NCI-H526 treated with DMSO at 0.1 percent for 48 hours (cell line): Measurements from ENCODE around the gene APOM.
A peak's percentile ranks its signal among the peaks of the same experiment; 100 is the strongest.

Experiments
- DNase-seq: peaks from one replicate; lab custom pipeline; 2025; lab: John Stamatoyannopoulos, UW

The APOM gene

DNA sequence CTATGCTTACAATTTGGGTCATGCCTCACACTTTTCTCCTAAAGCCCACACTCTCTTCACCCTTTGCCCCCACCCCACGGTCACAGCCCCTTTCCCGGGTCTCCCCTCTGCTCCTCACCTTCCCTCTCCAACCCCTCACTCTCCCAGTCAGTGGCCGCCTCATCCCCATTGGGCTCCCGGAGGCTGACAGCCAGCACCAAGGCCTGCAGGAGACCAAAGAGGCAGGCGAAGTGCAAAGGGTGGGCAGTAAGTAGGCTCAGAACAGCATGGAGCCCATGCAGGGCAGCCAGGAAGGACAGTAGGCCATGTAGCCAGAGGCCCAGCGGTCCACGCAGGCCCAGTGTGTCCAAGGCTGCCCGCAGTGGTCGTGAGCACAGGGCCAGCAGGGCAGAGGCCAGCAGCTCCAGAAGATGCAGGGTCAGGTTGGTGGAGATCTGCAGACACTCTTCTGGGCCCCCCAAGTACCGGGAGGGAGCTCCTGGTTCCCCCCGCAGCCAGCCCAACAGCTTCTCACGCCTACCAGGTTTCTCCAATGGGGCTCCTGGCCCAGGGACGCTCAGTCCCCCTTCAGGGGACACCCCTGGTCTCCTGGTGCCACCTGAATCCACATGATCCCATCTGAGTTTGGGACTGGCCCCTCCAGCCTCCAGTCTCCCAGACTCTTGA, 3.4 kb downstream of the APOM start:
- DNase-seq = no peak

DNA sequence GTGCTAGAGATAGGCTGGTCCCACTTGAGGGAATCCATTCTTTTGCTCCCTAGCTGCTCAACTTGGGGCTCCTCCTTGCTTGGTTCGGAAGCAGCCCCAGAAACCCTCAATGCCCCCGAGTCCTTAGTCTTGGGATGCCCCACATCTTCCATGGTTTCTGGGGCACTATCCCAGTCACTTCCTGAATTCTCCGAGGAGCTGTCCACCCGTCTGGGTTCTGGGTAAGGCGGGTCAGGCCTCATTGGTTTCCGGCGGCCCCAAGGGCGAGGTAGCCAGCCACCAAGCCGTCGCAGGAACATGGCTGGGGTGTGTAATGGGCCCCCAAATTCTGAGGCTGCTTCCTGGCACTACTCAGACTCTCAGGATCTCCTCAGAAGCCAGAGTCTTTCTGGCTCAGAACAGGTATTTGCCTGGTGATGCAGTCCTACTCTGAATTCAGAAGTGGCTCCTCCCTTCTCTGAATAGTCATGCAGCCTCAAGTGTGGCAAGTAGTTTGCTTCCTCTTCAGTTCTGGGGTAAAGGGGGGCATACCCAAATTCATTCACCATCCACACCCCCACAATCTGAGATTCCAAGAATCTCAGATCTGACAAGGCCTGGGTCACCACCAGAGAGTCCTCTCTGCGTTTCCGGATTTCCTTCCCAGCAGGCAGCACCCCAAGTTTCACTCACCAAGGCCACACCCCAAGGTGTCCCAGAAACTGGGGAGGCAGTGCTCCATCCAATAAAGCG, 4.1 kb downstream of the APOM start:
- no peak for DNase-seq

DNA sequence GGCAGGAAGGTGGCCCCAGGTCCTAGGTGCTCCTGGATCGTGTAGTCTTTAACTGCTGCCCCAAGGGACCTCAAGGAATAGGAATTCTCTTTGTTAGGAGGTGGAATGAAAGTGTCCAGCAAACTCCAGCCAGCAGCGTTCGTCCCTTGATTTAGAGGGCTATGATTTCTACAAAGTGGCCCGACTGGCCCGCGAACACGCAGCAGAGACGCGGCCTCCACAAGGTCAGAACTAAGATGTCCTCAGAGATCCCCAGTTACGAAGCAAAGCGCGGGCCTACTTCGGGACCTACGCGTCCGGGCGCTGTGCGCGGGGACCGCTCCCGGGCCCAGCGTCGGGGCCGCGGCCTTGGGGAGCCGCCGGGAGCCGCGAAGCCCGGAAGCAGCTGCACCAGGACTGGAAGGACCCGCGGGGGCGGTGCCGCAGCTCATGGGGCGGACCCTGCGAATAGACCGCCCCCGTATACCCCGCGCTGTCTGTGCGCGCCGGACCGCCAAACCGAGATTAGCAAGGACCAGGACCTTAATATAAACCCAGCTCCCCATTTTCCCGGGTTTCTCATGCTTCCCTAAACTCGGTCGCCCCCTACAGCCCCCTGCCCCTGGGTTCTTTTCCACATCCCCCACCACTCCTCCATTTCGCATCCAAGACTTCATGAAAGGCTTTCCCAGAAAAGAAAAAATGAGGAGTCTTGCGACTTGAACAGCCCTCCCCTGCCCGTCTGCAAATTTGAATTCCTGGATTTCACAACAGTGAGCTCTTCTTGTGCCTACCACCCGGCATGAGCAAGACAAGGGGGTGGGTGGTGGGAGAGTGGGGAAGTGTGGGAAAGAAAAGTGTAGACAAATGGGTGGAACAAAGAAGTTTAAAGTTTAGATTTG, 4.9 kb downstream of the APOM start, which contains the start of gene C6orf47:
Gene C6orf47, minus strand, starts transcription at position 398 of the 881 bp plus-strand sequence. CDS start 831 bp downstream, outside the sequence.
- peak; percentile 70 for DNase-seq

GRCh38 chr6:31661262-31662123, 5.8 kb downstream of the APOM start:
- no peak for DNase-seq

- DNase-seq = no peak
Measured at GRCh38 chr6:31662124-31662723, 6.5 kb downstream of the APOM start.

- DNase-seq = no peak
Measured at GRCh38 chr6:31663126-31663960, 7.6 kb downstream of the APOM start.

DNA sequence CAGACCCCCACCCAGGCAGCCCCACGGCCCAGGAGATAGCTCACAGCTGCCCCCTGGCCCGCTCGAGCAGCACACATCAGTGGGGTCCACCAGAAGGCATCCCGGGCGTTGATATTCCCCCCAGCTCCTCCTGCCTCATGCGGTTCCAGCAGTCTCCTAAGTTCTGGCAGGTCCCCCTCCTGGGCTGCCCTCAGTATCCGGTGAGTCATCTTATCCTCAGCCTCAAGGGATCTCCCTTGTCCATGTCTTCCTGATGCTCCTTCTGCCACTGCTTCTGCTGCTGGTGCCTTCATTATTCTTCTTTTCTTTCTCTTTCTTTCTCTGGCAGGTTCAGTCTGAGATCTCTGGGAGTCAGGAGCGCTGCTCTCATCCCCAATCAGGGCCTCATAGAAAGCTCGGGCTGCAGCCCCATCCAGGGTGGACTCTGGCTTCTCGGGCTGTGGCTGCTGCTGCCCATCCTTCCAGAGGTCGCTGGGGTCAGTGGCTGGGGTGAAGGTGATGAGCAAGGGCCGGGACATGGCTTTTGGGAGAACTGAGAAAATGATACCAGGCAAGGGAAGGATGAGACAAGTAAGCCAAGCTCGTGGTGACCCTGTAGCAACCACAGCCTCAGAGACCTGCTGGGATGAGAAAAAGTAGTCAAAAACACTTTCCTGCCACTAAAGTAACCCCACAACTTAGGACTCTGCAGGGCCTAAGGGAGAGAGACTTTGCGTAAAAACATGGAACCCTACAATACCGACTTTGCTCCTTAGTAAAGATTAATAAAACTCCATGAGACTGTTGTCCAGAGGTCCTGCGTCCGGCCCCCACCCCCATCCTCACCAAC, 8.5 kb downstream of the APOM start:
- no peak for DNase-seq

DNA sequence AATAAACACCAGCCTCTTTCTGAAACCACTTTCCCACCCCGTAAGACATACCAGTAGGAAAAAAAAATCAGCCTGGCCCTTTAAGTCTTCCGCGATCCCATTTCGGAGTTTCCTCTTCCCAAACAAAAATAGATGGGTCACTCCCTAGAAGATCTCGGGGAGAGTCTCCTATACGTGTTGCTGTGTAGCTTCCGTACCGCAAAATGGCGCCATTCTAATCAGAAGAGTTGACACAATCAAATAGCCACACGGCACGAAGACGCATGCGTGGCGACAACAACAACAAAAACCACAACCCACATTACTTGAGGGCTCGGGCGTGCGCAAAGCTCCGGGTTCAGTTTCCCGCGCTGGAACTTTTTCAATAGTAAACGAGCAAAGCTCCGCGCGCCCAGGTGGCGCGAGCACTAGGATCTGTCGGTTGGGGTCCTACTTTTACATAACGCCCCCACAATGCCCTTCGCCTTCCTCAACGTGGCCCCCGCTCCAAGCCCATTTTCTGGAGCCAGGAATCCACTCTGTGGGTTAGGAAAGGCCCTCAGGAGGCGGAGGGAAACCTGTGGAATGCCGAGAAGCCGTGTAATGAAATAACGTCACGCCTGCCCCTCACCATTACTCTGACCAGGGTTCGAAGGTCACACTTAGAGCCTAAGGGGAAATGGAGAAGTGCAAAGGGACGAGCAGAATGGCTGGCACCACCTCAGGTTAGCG, 9.3 kb downstream of the APOM start, which contains the start of gene GPANK1:
Gene GPANK1, minus strand, starts transcription at position 208 of the 711 bp plus-strand sequence. CDS start 519 bp downstream, outside the sequence.
- peak; percentile 90 for DNase-seq

- DNase-seq = peak; percentile 96
Measured at GRCh38 chr6:31665501-31666336, 10.0 kb downstream of the APOM start, which contains the start of gene CSNK2B. CSNK2B (plus strand) TSS chr6:31666080; CDS start chr6:31666832, 752 bp downstream.

- DNase-seq = no peak
Measured at GRCh38 chr6:31666337-31666965, 10.8 kb downstream of the APOM start.

GRCh38 chr6:31669676-31670075, 14.0 kb downstream of the APOM start, which contains the start of gene LY6G5B:
LY6G5B (plus strand) TSS chr6:31669976; CDS start chr6:31670951, 975 bp downstream.
- no peak for DNase-seq

DNA sequence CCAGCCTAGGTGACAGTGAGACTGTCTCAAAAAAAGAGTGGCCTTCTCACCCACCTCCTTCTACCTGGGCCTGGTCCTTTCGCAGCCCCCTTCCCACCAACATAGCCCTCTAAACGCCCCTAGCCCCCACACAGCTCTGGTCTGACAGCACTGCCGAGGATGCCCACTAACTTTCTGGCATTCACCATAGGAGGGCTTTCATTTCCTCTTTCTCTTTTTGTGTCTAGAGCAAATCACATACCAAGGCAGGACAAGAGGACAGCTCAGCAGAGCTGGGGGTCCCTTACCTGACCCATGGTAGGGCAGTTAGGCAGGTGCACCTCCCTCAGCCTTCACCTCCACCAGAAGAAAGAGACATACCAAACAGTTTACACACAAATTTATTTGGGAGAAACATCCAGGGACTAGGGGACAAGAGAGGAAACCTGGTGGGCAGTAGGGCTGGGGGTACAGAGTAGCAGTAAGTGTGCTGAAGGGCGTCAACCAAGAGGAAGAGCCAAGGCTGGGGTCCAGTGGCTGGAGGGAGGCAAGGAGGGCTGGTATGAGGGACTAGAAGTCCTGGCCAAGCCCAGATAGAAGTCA, 20.7 kb downstream of the APOM start:
- DNase-seq = no peak

GRCh38 chr6:31676904-31677303, 21.2 kb downstream of the APOM start:
- no peak for DNase-seq

DNA sequence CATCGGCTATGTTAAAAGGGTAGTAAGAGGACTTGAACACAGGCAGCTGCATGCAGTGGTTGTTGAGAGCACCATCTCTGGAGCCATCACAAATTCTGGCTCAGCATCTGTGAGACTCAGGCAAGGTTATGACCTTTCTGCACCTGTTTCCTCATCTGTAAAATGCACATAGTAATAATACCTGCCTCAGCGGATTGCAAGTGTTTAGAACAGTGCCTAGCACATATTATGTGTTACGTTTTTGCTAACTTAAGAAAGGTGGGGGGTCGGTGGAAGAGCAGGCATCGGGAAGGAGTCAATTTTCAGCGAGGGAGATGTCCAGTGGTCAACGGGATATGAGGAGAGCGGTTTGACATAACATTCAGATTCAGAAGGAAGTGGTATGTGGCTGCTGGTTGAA, 22.3 kb downstream of the APOM start:
- no peak for DNase-seq

DNA sequence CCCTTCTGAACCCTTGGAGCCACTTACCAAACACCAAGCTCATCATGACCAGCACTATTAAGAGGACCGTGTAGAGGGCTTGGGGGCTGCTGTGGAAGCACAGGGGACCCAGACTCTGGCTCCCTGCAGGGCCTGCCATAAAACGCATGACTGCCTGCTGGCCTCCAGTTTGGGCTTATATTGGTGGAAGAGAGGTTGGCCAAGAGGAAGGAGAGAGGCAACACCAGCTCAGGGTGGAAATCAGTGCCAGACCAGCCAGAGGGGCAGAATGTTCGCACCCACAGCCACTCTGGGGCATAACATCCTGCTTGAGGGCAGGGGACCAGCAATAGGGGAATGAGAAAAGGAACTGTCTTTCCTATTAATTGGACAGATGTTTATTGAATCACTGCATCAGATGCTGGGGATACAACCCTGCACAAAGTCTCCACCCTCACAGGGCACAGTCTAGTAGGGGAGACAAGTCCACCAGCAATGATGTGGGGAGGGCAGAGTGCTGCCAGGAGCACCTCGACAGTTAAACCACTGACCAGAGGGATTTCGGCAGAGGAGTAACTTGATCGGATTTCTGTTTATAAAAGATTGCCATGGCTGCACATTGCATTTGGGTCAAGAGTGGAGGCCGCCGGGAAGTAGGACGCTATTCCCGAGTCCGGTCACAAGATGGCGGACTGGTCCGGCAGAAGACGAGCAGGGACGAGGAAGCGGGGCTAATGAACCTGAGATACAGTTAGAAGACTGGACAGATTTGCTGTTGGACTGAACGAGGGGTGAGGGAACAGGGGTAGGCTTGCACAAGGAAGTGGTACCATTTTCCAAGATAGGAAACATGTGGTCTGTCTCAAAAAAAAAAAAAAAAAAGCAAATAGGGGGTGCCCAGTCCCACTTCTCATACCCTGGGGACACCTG, 24.8 kb downstream of the APOM start, which contains the start of gene LY6G5C:
Gene LY6G5C, minus strand, starts transcription at position 842 of the 909 bp plus-strand sequence. Its CDS starts 694 bp downstream, at position 148.
- peak; percentile 78 for DNase-seq
